ENCODE measurements around the gene APLP2. TPM values are rescaled to one million over a fixed set of nuclear protein-coding genes. Genes with fewer than 3 reads are reported as not detected.

The APLP2 gene
- total and polyA plus RNA-seq, 10 donors: 47.4 to 248 (median 181) TPM

- TF ChIP-seq POLR2AphosphoS5 (IDR thresholded peaks at IDR 0.05) (no peak), CTCF (IDR thresholded peaks at IDR 0.05 in 8 of 11, conservative IDR thresholded peaks at IDR 0.05 in 3 of 11) (no peak), POLR2A (IDR thresholded peaks at IDR 0.05) (no peak)
- Histone ChIP-seq H3K27me3 (replicated peaks in 1 of 7) (peaks cover 0 to 64% (median 19%) of the 10 kb centered on the region in 7 donors), H3K27ac (peak overlapping the region in 1 of 8 donors; percentile 8), H3K4me3 (no peak overlapping the region), H3K36me3 (no peaks in the 10 kb centered on the region), H3K4me1 (peaks cover 6 to 79% (median 55%) of the 10 kb centered on the region in 6 donors), H3K9me3 (no peaks in the 10 kb centered on the region)
- intact Hi-C loops (cut with DNase I; ENCODE audit: low total_unique reads): no loop called here
- 47 to 92% (median 63%) methylated on average over 5 of the region's 5 CpGs for WGBS, 5 donors
- DNase-seq: no peak
Observed at GRCh38 chr11:130162733-130163132, 93.0 kb downstream of the APLP2 start.

DNA sequence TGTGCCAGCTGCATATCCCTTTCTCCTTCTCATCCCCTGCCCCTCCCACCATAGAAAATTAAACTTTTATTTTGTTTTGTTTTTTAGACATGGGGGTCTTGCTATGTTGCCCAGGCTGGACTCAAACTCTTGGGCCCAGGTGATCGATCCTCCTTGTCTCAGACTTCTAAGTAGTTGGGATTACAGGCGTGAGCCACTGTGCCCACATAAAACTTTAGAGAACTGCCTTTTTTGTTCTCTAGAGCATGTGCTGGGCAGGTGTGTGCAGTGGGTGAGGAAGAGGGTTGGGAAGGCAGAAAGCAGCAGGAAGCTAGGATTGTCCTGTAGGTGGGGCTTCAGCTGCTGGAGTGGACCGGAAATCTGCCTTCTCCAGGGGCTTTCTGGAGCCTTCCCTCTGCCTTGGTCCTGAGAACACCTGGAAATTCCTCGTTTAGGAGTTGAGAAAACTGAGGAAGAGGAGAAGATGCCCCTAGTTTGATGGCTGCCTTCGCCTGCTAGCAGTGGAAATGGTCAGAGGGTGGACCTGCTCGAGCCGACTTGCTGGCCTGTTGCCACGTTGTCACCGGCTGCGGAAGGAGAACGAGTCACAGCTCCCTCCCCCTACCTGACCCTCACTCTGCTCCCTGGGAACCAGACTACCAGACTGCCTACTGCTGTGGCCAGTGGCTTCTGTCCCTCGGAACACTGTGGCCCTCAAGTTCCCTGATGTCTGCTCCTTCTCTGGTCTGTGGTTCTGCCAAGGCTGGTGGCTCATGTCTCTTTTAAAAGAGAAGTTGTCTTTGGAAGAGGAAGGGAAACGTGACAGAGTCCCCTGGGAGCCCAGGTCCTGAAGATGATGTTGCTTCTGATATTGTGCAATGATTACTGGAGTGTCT lies 93.9 kb downstream of the APLP2 start:
- Histone ChIP-seq H3K36me3 (no peaks in the 10 kb centered on the region), H3K4me3 (no peak overlapping the region), H3K27me3 (replicated peaks in 1 of 7) (peaks cover 0 to 63% (median 19%) of the 10 kb centered on the region in 7 donors), H3K27ac (peak overlapping the region in 3 of 8 donors; percentile 11 to 61 (median 32)), H3K9me3 (no peaks in the 10 kb centered on the region), H3K4me1 (peaks cover 6 to 79% (median 55%) of the 10 kb centered on the region in 6 donors)
- intact Hi-C loops (cut with DNase I; ENCODE audit: low total_unique reads): no loop called here
- TF ChIP-seq POLR2A (IDR thresholded peaks at IDR 0.05) (no peak), POLR2AphosphoS5 (IDR thresholded peaks at IDR 0.05) (peak in 2 of 3 donors; percentile 14 to 35)
- no peak for DNase-seq
- WGBS, 5 donors: 53 to 60% (median 55%) methylated on average over 11 to 13 of the region's 13 CpGs

- H3K4me3 ChIP-seq: no peak overlapping the region
- 65 to 76% (median 75%) methylated on average over 2 of the region's 2 CpGs for WGBS, 5 donors
- peak overlapping the region in 3 of 8 donors; percentile 11 to 61 (median 32) for H3K27ac ChIP-seq
- H3K4me1 ChIP-seq: peaks cover 6 to 76% (median 55%) of the 10 kb centered on the region in 6 donors
- H3K36me3 ChIP-seq: no peaks in the 10 kb centered on the region
- H3K27me3 ChIP-seq (replicated peaks in 1 of 7): peaks cover 0 to 57% (median 19%) of the 10 kb centered on the region in 7 donors
- DNase-seq: no peak
- no peaks in the 10 kb centered on the region for H3K9me3 ChIP-seq
- intact Hi-C loops (cut with DNase I; ENCODE audit: low total_unique reads): no loop called here
- no peak for TF ChIP-seq POLR2A (IDR thresholded peaks at IDR 0.05)
Observed at GRCh38 chr11:130164221-130164570, 94.5 kb downstream of the APLP2 start.

GRCh38 chr11:130165601-130166456 lies 96.1 kb downstream of the APLP2 start:
- WGBS, 5 donors: 63 to 79% (median 70%) methylated on average over 9 of the region's 9 CpGs
- peaks cover under 1 to 60% (median 39%) of the 10 kb centered on the region in 6 donors for H3K4me1 ChIP-seq
- intact Hi-C loops (cut with DNase I; ENCODE audit: low total_unique reads): no loop called here
- no peak overlapping the region for H3K4me3 ChIP-seq
- H3K27ac ChIP-seq: peak overlapping the region in 2 of 8 donors; percentile 22 to 39
- no peaks in the 10 kb centered on the region for H3K9me3 ChIP-seq
- DNase-seq: no peak
- H3K36me3 ChIP-seq: no peaks in the 10 kb centered on the region
- no peak for TF ChIP-seq CTCF (IDR thresholded peaks at IDR 0.05 in 8 of 11, conservative IDR thresholded peaks at IDR 0.05 in 3 of 11)
- peak in 1 of 3 donors; percentile 31 for TF ChIP-seq POLR2AphosphoS5 (IDR thresholded peaks at IDR 0.05)
- TF ChIP-seq POLR2A (IDR thresholded peaks at IDR 0.05): no peak
- peaks cover 0 to 41% (median 8%) of the 10 kb centered on the region in 7 donors for H3K27me3 ChIP-seq (replicated peaks in 1 of 7)
